CD14-positive monocyte (primary cell): ENCODE measurements around the gene TMTC2. TPM values are rescaled to one million over a fixed set of nuclear protein-coding genes. Genes with fewer than 3 reads are reported as not detected.

Experiments
- DNase-seq, 3 donors: peaks; one replicate each; pipeline ENCODE4 v3.0.0-alpha.2; 2011 to 2022
- H2AFZ ChIP-seq: 2 replicates; pipeline ENCODE4 v1.6.0; 2012; ENCODE audit warnings: mild to moderate bottlenecking, low read depth, low read length, inconsistent platforms; ENCODE audit not compliant: insufficient read depth, poor library complexity, severe bottlenecking
- H3K27ac ChIP-seq, 2 donors: 1 replicate in 1 of 2; 2 replicates in 1 of 2; pipeline ENCODE4 v1.5.1; 2012 to 2013; ENCODE audit warnings: low read length in 2 of 2, control low read depth in 1 of 2, inconsistent platforms in 1 of 2, low read depth in 1 of 2, mild to moderate bottlenecking in 1 of 2
- H3K27me3 ChIP-seq, 2 donors: one replicate each; pipeline versions ENCODE4 v1.6.0 to v1.6.1; 2011 to 2013; ENCODE audit warnings: low read length in 2 of 2; ENCODE audit not compliant: control insufficient read depth in 2 of 2, insufficient read depth in 2 of 2
- H3K36me3 ChIP-seq, 2 donors: replicated peaks in 1 of 2; 1 replicate in 1 of 2; 2 replicates in 1 of 2; pipeline versions ENCODE4 v1.5.1 to v1.6.1; 2012 to 2013; ENCODE audit warnings: low read length in 2 of 2, control low read depth in 1 of 2, inconsistent platforms in 1 of 2, mild to moderate bottlenecking in 1 of 2; ENCODE audit not compliant: insufficient read depth in 2 of 2, control insufficient read depth in 1 of 2
- H3K4me1 ChIP-seq, 2 donors: 1 replicate in 1 of 2; 2 replicates in 1 of 2; pipeline versions ENCODE4 v1.5.1 to v1.6.1; 2012 to 2013; ENCODE audit warnings: low read length in 2 of 2, control low read depth in 1 of 2, inconsistent platforms in 1 of 2, mild to moderate bottlenecking in 1 of 2, moderate library complexity in 1 of 2; ENCODE audit not compliant: insufficient read depth in 2 of 2, control insufficient read depth in 1 of 2
- H3K4me2 ChIP-seq: replicated peaks from 2 replicates; pipeline ENCODE3; 2012; ENCODE audit warnings: low read length, moderate library complexity, mild to moderate bottlenecking; ENCODE audit not compliant: poor library complexity, severe bottlenecking; ENCODE audit errors: extremely low read depth
- H3K4me3 ChIP-seq, 3 experiments: fragments of 200-600 bp in 1 of 3; sonication (generic) in 1 of 3; replicated peaks in 1 of 3; 1 replicate in 2 of 3; 2 replicates in 1 of 3; pipeline ENCODE4 v1.5.1; 2011 to 2013; ENCODE audit warnings: low read length in 3 of 3, mild to moderate bottlenecking in 3 of 3, control low read depth in 2 of 3, low read depth in 2 of 3, inconsistent platforms in 1 of 3, moderate library complexity in 1 of 3
- H3K79me2 ChIP-seq: 2 replicates; pipeline ENCODE4 v1.6.0; 2012; ENCODE audit warnings: mild to moderate bottlenecking, control low read depth, inconsistent platforms, low read length, moderate library complexity; ENCODE audit not compliant: insufficient read depth
- H3K9ac ChIP-seq: 2 replicates; pipeline ENCODE4 v1.6.0; 2017; ENCODE audit warnings: low read length, mild to moderate bottlenecking; ENCODE audit not compliant: insufficient read depth, poor library complexity, severe bottlenecking
- H3K9me3 ChIP-seq, 2 donors: replicated peaks in 1 of 2; 1 replicate in 1 of 2; 2 replicates in 1 of 2; pipeline versions ENCODE4 v1.5.1 to v1.6.1; 2012 to 2013; ENCODE audit warnings: low read length in 2 of 2, control low read depth in 1 of 2; ENCODE audit not compliant: control insufficient read depth in 1 of 2, insufficient read depth in 1 of 2
- H4K20me1 ChIP-seq: 2 replicates; pipeline ENCODE4 v1.6.0; 2012; ENCODE audit warnings: mild to moderate bottlenecking, low read length, control low read depth, moderate library complexity; ENCODE audit not compliant: insufficient read depth
- H3K27ac Mint-ChIP-seq, 7 donors: one replicate each; pipeline ENCODE4 v1.8.0; 2020; ENCODE audit warnings: mild to moderate bottlenecking in 7 of 7, mixed read lengths in 7 of 7, moderate library complexity in 6 of 7, inconsistent platforms in 2 of 7
- H3K27me3 Mint-ChIP-seq, 3 donors: one replicate each; pipeline ENCODE4 v1.8.0; 2021 to 2022; ENCODE audit warnings: low read depth in 3 of 3, mild to moderate bottlenecking in 3 of 3, mixed read lengths in 3 of 3, moderate library complexity in 3 of 3, inconsistent platforms in 1 of 3
- H3K36me3 Mint-ChIP-seq, 2 donors: one replicate each; pipeline ENCODE4 v1.8.0; 2020; ENCODE audit warnings: mixed read lengths in 2 of 2, inconsistent platforms in 1 of 2, mild to moderate bottlenecking in 1 of 2
- H3K4me1 Mint-ChIP-seq: one replicate; pipeline ENCODE4 v1.8.0; 2020; ENCODE audit warnings: mild to moderate bottlenecking, mixed read lengths
- H3K4me3 Mint-ChIP-seq, 2 donors: one replicate each; pipeline ENCODE4 v1.8.0; 2020; ENCODE audit warnings: mild to moderate bottlenecking in 2 of 2, mixed read lengths in 2 of 2, moderate library complexity in 1 of 2
- H3K9me3 Mint-ChIP-seq, 7 donors: one replicate each; pipeline ENCODE4 v1.8.0; 2020 to 2022; ENCODE audit warnings: mixed read lengths in 7 of 7, mild to moderate bottlenecking in 6 of 7, moderate library complexity in 6 of 7, inconsistent platforms in 2 of 7
- CTCF ChIP-seq: fragments of 200-600 bp; IDR thresholded peaks from one replicate; pipeline ENCODE4 v1.8.0; 2022; ENCODE audit warnings: antibody characterized with exemption, mild to moderate bottlenecking
- WGBS: methylation state at CpG from one replicate; pipeline ENCODE4 v1.1.5; 2013; ENCODE audit warnings: missing lambda C conversion rate; ENCODE audit not compliant: insufficient coverage; 5-methylcytosine and 5-hydroxymethylcytosine counted together
- intact Hi-C, 2 donors: fragments of 100-400 bp; cut with micrococcal nuclease; formaldehyde crosslinking; loops; one replicate each; pipeline versions ENCODE4 v1.15.0 to v1.15.1; 2023
- polyA plus RNA-seq, 3 donors: library from polyadenylated mRNA; depleted of rRNA in 1 of 3; unstranded in 2 of 3; stranded (reverse) in 1 of 3; fragments of 300-500 nt in 2 of 3; fragments of >200 nt in 1 of 3; fragmentation: Illumina TruSeq in 2 of 3; gene quantifications; 1 replicate in 2 of 3; 2 replicates in 1 of 3; pipeline ENCODE4 v1.2.3, GENCODE V29; 2012 to 2021

Gene TMTC2
- polyA plus RNA-seq, 3 donors, result 2.5 to 15.7 (median 3.3) TPM

GRCh38 chr12:83123039-83123438 lies 436.3 kb downstream of the TMTC2 start:
- peaks cover 3% of the 10 kb centered on the region for H4K20me1 ChIP-seq
- Mint-ChIP-seq H3K36me3 (peaks cover 14 to 29% of the 10 kb centered on the region in 2 donors), H3K4me3 (no peak overlapping the region), H3K4me1 (no peaks in the 10 kb centered on the region), H3K27me3 (no peaks in the 10 kb centered on the region), H3K9me3 (peaks cover 8 to 29% (median 14%) of the 10 kb centered on the region in 7 donors), H3K27ac (no peak overlapping the region)
- H3K4me3 ChIP-seq, result no peak overlapping the region
- no CpG with 5 or more reads among the region's 2 CpGs for WGBS
- no peak for DNase-seq
- H3K36me3 ChIP-seq, result no peaks in the 10 kb centered on the region
- H3K27ac ChIP-seq, result no peak overlapping the region
- H3K4me1 ChIP-seq, result no peaks in the 10 kb centered on the region
- no peak overlapping the region for H3K9ac ChIP-seq
- no peak overlapping the region for H2AFZ ChIP-seq
- intact Hi-C loops, result no loop called here
- H3K4me2 ChIP-seq, result no peak overlapping the region
- no peak for TF ChIP-seq CTCF
- peaks cover 4 to 6% of the 10 kb centered on the region in 2 donors for H3K9me3 ChIP-seq
- H3K79me2 ChIP-seq, result no peaks in the 10 kb centered on the region
- H3K27me3 ChIP-seq, result no peaks in the 10 kb centered on the region

- no peak for DNase-seq
- peaks cover 23 to 37% of the 10 kb centered on the region in 2 donors for H3K36me3 Mint-ChIP-seq
- no peak overlapping the region for H3K9ac ChIP-seq
- no peaks in the 10 kb centered on the region for H3K9me3 ChIP-seq
- no peak overlapping the region for H3K27ac Mint-ChIP-seq
- no peak overlapping the region for H3K27ac ChIP-seq
- intact Hi-C loops, result no loop called here
- H3K27me3 Mint-ChIP-seq, result no peaks in the 10 kb centered on the region
- H3K4me2 ChIP-seq, result no peak overlapping the region
- no peak overlapping the region for H3K4me3 ChIP-seq
- H3K4me1 ChIP-seq, result no peaks in the 10 kb centered on the region
- TF ChIP-seq CTCF, result no peak
- H3K4me3 Mint-ChIP-seq, result no peak overlapping the region
- H4K20me1 ChIP-seq, result no peaks in the 10 kb centered on the region
- no peak overlapping the region for H2AFZ ChIP-seq
- H3K79me2 ChIP-seq, result no peaks in the 10 kb centered on the region
- H3K9me3 Mint-ChIP-seq, result peaks cover 0 to 4% (median 0%) of the 10 kb centered on the region in 7 donors
- H3K27me3 ChIP-seq, result no peaks in the 10 kb centered on the region
- H3K4me1 Mint-ChIP-seq, result no peaks in the 10 kb centered on the region
- H3K36me3 ChIP-seq, result peaks cover 15 to 18% of the 10 kb centered on the region in 2 donors
Observed at GRCh38 chr12:83128540-83128939, 441.8 kb downstream of the TMTC2 start.
